GM19193 (cell line): ENCODE data around the gene NAA10.

Source experiments
- POLR2A ChIP-seq: IDR thresholded peaks from 4 replicates; pipeline ENCODE4 v1.6.1; 2011; ENCODE audit not compliant: insufficient read depth, insufficient read length; ENCODE audit errors: extremely low read depth

Gene NAA10

GRCh38 chrX:153934762-153935325, at the start of gene NAA10:
Gene NAA10, minus strand, starts transcription at chrX:153935037. Its CDS starts 133 bp downstream, at chrX:153934904.
- peak; percentile 62 for TF ChIP-seq POLR2A

GRCh38 chrX:153983321-153983801, 48.5 kb upstream of the NAA10 start:
- no peak for TF ChIP-seq POLR2A

- no peak for TF ChIP-seq POLR2A
Measured at GRCh38 chrX:153981771-153982533, 47.1 kb upstream of the NAA10 start.

- no peak for TF ChIP-seq POLR2A
Measured at GRCh38 chrX:153981231-153981630, 46.4 kb upstream of the NAA10 start.

- TF ChIP-seq POLR2A: no peak
Measured at GRCh38 chrX:153974726-153975286, 40.0 kb upstream of the NAA10 start.

GRCh38 chrX:153974003-153974725, 39.3 kb upstream of the NAA10 start:
- no peak for TF ChIP-seq POLR2A

- TF ChIP-seq POLR2A: peak; percentile 26
Measured at GRCh38 chrX:153973127-153974002, 38.5 kb upstream of the NAA10 start.

- peak; percentile 66 for TF ChIP-seq POLR2A
Measured at GRCh38 chrX:153972368-153973126, 37.7 kb upstream of the NAA10 start, which contains the start of gene TMEM187. Gene TMEM187, plus strand, starts transcription at chrX:153972754. Its CDS starts 9,309 bp downstream, at chrX:153982063.

GRCh38 chrX:153971450-153972367, 36.9 kb upstream of the NAA10 start, which contains the start of gene HCFC1:
Gene HCFC1, minus strand, starts transcription at chrX:153971818. Its CDS starts 978 bp downstream, at chrX:153970840.
- peak; percentile 51 for TF ChIP-seq POLR2A

GRCh38 chrX:153971124-153971449, 36.2 kb upstream of the NAA10 start:
- TF ChIP-seq POLR2A: no peak

GRCh38 chrX:153970357-153971123, 35.7 kb upstream of the NAA10 start:
- peak; percentile 4 for TF ChIP-seq POLR2A

GRCh38 chrX:153969904-153970356, 35.1 kb upstream of the NAA10 start:
- TF ChIP-seq POLR2A: no peak
